ENCODE data around the gene SNX9.
"Not testable (repeated sequence)": the region's sequence is repeated elsewhere in the genome, so short reads cannot be mapped to it uniquely, and the experiment has no call there.

SNX9 gene

GRCh38 chr6:157848693-157849092 is 25.6 kb downstream of the SNX9 start:
- no peak for TF ChIP-seq CTCF (IDR thresholded peaks at IDR 0.05; ENCODE audit: extremely low read depth, insufficient read depth, missing control alignments)
- in situ Hi-C loops (cut with MboI; ENCODE audit: low pct_unique_long_range_greater_than_20kb, low sequenced_read_pairs, unreplicated experiment): no loop called here
- DNase-seq (ENCODE audit: low spot score): no peak

GRCh38 chr6:157849288-157850017 is 26.4 kb downstream of the SNX9 start:
- TF ChIP-seq CTCF (IDR thresholded peaks at IDR 0.05; ENCODE audit: extremely low read depth, insufficient read depth, missing control alignments): no peak
- DNase-seq (ENCODE audit: low spot score): no peak
- in situ Hi-C loops (cut with MboI; ENCODE audit: low pct_unique_long_range_greater_than_20kb, low sequenced_read_pairs, unreplicated experiment): no loop called here

GRCh38 chr6:157850030-157850429 is 27.0 kb downstream of the SNX9 start:
- no peak for TF ChIP-seq CTCF (IDR thresholded peaks at IDR 0.05; ENCODE audit: extremely low read depth, insufficient read depth, missing control alignments)
- in situ Hi-C loops (cut with MboI; ENCODE audit: low pct_unique_long_range_greater_than_20kb, low sequenced_read_pairs, unreplicated experiment): no loop called here
- no peak for DNase-seq (ENCODE audit: low spot score)

- TF ChIP-seq CTCF (IDR thresholded peaks at IDR 0.05; ENCODE audit: extremely low read depth, insufficient read depth, missing control alignments): no peak
- in situ Hi-C loops (cut with MboI; ENCODE audit: low pct_unique_long_range_greater_than_20kb, low sequenced_read_pairs, unreplicated experiment): no loop called here
- no peak for DNase-seq (ENCODE audit: low spot score)
Observed at GRCh38 chr6:157853018-157853805, 30.2 kb downstream of the SNX9 start.

- in situ Hi-C loops (cut with MboI; ENCODE audit: low pct_unique_long_range_greater_than_20kb, low sequenced_read_pairs, unreplicated experiment): no loop called here
- DNase-seq (ENCODE audit: low spot score): no peak
- no peak for TF ChIP-seq CTCF (IDR thresholded peaks at IDR 0.05; ENCODE audit: extremely low read depth, insufficient read depth, missing control alignments)
Observed at GRCh38 chr6:157853902-157854502, 31.0 kb downstream of the SNX9 start.

GRCh38 chr6:157855325-157855724 is 32.3 kb downstream of the SNX9 start:
- in situ Hi-C loops (cut with MboI; ENCODE audit: low pct_unique_long_range_greater_than_20kb, low sequenced_read_pairs, unreplicated experiment): no loop called here
- TF ChIP-seq CTCF (IDR thresholded peaks at IDR 0.05; ENCODE audit: extremely low read depth, insufficient read depth, missing control alignments): no peak
- DNase-seq (ENCODE audit: low spot score): no peak

GRCh38 chr6:157855804-157856203 is 32.8 kb downstream of the SNX9 start:
- DNase-seq (ENCODE audit: low spot score); in situ Hi-C loops (cut with MboI; ENCODE audit: low pct_unique_long_range_greater_than_20kb, low sequenced_read_pairs, unreplicated experiment): not testable (repeated sequence)

GRCh38 chr6:157858664-157859063 is 35.6 kb downstream of the SNX9 start:
- in situ Hi-C loops (cut with MboI; ENCODE audit: low pct_unique_long_range_greater_than_20kb, low sequenced_read_pairs, unreplicated experiment); DNase-seq (ENCODE audit: low spot score): not testable (repeated sequence)

All from GM13977 (cell line).